PC-3 (cell line): ENCODE measurements around the gene CCDC78.

ENCODE experiments used
- CTCF ChIP-seq: fragments of 300-600 bp; sonication (generic); conservative IDR thresholded peaks from 2 replicates; pipeline ENCODE4 v1.5.1; 2017; ENCODE audit warnings: antibody characterized with exemption, low read depth, mild to moderate bottlenecking, low read length
- EZH2 ChIP-seq: fragments of 300-600 bp; sonication (generic); IDR thresholded peaks from one replicate; pipeline ENCODE4 v1.6.1; 2017; ENCODE audit warnings: antibody characterized with exemption, mild to moderate bottlenecking, low read length; ENCODE audit not compliant: unreplicated experiment

- TF ChIP-seq CTCF (no peak), EZH2 (no peak)
Observed at GRCh38 chr16:743794-744500, 17.7 kb upstream of the CCDC78 start.
